Activated CD4-positive, CD25-positive, alpha-beta regulatory T cell treated with anti-CD3 and anti-CD28 coated beads, Interleukin-2, amount 50 U/mL, for 72 hours (primary cell): ENCODE results near the gene AP1G1.

Experiments
- DNase-seq: peaks from one replicate; pipeline ENCODE4 v3.0.0; 2021

The AP1G1 gene

GRCh38 chr16:71748226-71748625 is 60.4 kb downstream of the AP1G1 start:
- no peak for DNase-seq

- DNase-seq, result no peak
Measured at GRCh38 chr16:71746442-71747046, 62.1 kb downstream of the AP1G1 start.

- no peak for DNase-seq
Measured at GRCh38 chr16:71738855-71739254, 69.8 kb downstream of the AP1G1 start.

GRCh38 chr16:71737501-71737900 is 71.1 kb downstream of the AP1G1 start:
- no peak for DNase-seq

GRCh38 chr16:71734511-71734910 is 74.1 kb downstream of the AP1G1 start:
- DNase-seq, result no peak

- DNase-seq, result no peak
Measured at GRCh38 chr16:71732587-71732986, 76.0 kb downstream of the AP1G1 start.

GRCh38 chr16:71727551-71728324 is 80.9 kb downstream of the AP1G1 start:
- DNase-seq, result no peak

- no peak for DNase-seq
Measured at GRCh38 chr16:71726476-71727315, 81.9 kb downstream of the AP1G1 start.

GRCh38 chr16:71724320-71724751 is 84.3 kb downstream of the AP1G1 start, which contains the start of gene PHLPP2:
PHLPP2 (minus strand) TSS chr16:71724701; CDS start chr16:71714795, 9,906 bp downstream.
- DNase-seq, result no peak

GRCh38 chr16:71723537-71724319 is 84.9 kb downstream of the AP1G1 start:
- peak; percentile 83 for DNase-seq

GRCh38 chr16:71722801-71723536 is 85.7 kb downstream of the AP1G1 start:
- peak; percentile 63 for DNase-seq

- DNase-seq, result no peak
Measured at GRCh38 chr16:71721066-71721740, 87.4 kb downstream of the AP1G1 start.

GRCh38 chr16:71712501-71712900 is 96.1 kb downstream of the AP1G1 start:
- no peak for DNase-seq

- DNase-seq, result no peak
Measured at GRCh38 chr16:71711789-71712188, 96.8 kb downstream of the AP1G1 start.

- DNase-seq, result no peak
Measured at GRCh38 chr16:71709229-71709781, 99.3 kb downstream of the AP1G1 start.

- DNase-seq, result no peak
Measured at GRCh38 chr16:71708696-71709095, 99.9 kb downstream of the AP1G1 start.

- DNase-seq, result no peak
Measured at GRCh38 chr16:71707199-71707598, 101.4 kb downstream of the AP1G1 start.

GRCh38 chr16:71706046-71706445 is 102.6 kb downstream of the AP1G1 start:
- DNase-seq, result no peak

- no peak for DNase-seq
Measured at GRCh38 chr16:71703333-71703732, 105.3 kb downstream of the AP1G1 start.

- DNase-seq, result no peak
Measured at GRCh38 chr16:71700831-71701230, 107.8 kb downstream of the AP1G1 start.

GRCh38 chr16:71698491-71698890 is 110.1 kb downstream of the AP1G1 start:
- no peak for DNase-seq
